ENCODE measurements around the gene RBFOX1. TPM values are rescaled to one million over a fixed set of nuclear protein-coding genes. Genes with fewer than 3 reads are reported as not detected.
A peak's percentile ranks its signal among the peaks of the same experiment; 100 is the strongest.

The RBFOX1 gene
- total RNA-seq, 1 donor from 2014 or later, result 68.4 TPM

- intact Hi-C loops (cut with DNase I), result no loop called here
- ATAC-seq, result no peak
- DNase-seq (ENCODE audit: missing footprints), result no peak
Measured at GRCh38 chr16:7394720-7395336, 62.2 kb downstream of the RBFOX1 start.

DNA sequence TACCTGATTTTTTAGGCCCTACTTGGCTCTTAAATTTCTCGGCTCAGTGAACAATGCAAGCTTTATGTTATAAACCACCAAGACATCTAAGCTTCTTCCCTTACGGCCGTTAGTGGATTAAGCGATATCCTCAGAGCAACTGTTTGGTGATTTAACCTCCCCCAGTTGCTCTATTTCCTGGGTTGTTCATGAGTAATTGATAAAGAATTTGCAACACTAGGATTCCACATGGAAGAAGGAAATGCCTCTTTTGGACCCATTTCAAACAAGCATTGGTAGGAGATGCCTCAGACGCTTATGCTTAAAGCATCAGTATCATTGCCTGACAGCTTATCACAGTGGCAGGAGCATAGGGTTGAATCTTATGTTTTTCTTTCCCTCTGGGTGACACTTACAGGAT lies 65.3 kb downstream of the RBFOX1 start:
- intact Hi-C loops (cut with DNase I), result no loop called here
- DNase-seq (ENCODE audit: missing footprints), result no peak
- no peak for ATAC-seq

- no peak for ATAC-seq
- intact Hi-C loops (cut with DNase I), result no loop called here
- DNase-seq (ENCODE audit: missing footprints), result no peak
Measured at GRCh38 chr16:7398536-7398935, 65.9 kb downstream of the RBFOX1 start.

DNA sequence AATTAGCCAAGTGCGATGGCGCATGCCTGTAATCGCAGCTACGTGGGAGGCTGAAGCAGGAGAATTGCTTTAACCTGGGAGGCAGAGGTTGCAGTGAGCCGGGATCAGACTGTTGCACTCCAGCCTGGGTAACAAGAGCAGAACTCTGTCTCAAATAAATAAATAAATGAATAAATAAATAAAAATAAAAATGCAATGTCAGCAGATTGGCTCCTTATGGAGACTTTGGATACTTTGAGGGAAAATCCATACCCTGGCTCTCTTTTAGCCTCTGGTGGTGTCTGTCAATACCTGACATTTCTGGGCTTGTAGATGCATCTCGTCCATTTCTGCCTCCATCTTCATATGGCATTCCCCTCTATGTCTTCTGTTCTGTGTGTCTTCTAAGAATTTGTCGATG lies 66.7 kb downstream of the RBFOX1 start:
- intact Hi-C loops (cut with DNase I), result no loop called here
- no peak for ATAC-seq

DNA sequence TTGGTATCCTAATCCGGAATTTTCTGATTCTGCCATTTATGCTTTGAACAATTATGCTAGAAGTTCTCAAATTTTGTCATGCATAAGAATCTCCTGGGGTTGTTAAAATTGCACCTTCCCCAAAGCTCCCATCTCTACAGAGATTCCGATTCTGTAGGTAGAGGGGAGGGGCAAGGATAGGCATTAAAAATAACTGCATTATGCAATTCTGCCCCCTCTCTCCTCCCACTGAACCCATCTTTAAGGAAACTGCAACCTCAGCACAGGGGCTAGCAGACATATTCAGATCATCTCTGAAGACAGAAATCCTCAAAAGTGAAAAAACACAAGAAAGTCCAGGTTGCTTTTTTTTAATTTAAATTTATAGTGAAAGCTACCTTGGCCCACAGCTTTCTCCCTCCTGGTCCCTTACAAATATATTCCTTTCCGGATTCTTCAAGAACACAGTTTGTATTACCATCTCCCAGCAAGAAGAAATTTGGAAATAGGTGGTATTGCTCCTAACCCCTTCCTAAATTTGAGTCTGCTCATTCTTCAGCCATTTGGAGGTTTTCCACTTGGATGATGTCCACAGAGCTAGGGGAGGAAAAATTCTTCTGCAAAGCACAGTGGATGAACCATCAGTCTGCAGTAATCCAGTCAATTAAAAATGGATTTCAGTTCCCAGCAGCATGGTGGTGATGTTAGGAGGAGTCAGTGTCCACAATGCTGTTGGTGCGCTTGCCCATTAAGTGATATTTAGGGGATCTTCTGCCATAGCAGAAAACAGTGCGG lies 67.7 kb downstream of the RBFOX1 start:
- no peak for DNase-seq (ENCODE audit: missing footprints)
- no peak for ATAC-seq
- intact Hi-C loops (cut with DNase I), result loop anchor here (5.0 to 10.0 kb wide), 2 partner anchors 224 to 522 kb away; no protein-coding TSS in a partner anchor

More for the DNA sequence above, 66.7 kb downstream of the RBFOX1 start:
- DNase-seq (ENCODE audit: missing footprints), result no peak

- DNase-seq (ENCODE audit: missing footprints), result no peak
- ATAC-seq, result peak; percentile 67
- intact Hi-C loops (cut with DNase I), result loop anchor here (5.0 to 10.0 kb wide), 2 partner anchors 221 to 518 kb away; no protein-coding TSS in a partner anchor
Measured at GRCh38 chr16:7404217-7404616, 71.6 kb downstream of the RBFOX1 start.

- intact Hi-C loops (cut with DNase I), result loop anchor here (10.0 kb wide), 1 partner anchor 220 kb away; no protein-coding TSS in a partner anchor
- ATAC-seq (peak; percentile 94), DNase-seq (ENCODE audit: missing footprints) (peak; percentile 70)
Measured at GRCh38 chr16:7405166-7405565, 72.5 kb downstream of the RBFOX1 start.

DNA sequence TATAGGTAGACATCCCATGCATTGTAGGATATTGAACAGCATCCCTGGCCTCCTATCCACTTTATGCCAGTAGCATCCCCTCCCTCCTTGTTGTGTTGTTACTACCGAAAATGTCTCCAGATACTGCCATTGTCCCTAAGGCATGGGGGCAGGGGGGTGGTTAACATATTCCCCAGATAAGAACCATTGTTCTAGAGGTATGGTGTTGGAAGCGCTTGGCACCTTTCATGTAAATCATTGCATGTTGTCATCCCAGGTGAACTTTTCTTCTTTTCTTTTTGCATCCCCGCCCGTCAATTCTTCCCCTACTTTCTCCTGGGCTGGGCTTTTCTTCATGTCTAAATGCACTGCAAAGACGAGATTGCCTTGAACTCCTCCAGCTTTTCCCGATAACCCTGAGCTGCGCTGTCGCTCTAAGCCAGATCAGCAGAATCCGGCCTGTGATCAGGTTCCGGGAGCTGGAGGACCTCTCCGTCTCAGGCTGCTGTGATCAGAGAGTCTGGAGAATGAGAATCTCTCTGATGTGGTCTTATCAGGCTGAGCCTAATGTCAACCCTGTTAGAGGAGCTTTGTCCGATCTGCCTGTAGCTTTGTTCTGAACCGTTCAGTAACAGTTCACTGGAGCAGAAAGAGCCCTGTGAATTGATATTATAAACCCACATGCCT lies 76.2 kb downstream of the RBFOX1 start:
- intact Hi-C loops (cut with DNase I), result loop anchor here (10.0 kb wide), 1 partner anchor 216 kb away; no protein-coding TSS in a partner anchor
- ATAC-seq, result no peak
- no peak for DNase-seq (ENCODE audit: missing footprints)

- ATAC-seq (no peak), DNase-seq (ENCODE audit: missing footprints) (no peak)
- intact Hi-C loops (cut with DNase I), result no loop called here
Measured at GRCh38 chr16:7419441-7419840, 86.8 kb downstream of the RBFOX1 start.

- ATAC-seq, result no peak
- intact Hi-C loops (cut with DNase I), result no loop called here
- no peak for DNase-seq (ENCODE audit: missing footprints)
Measured at GRCh38 chr16:7420079-7420478, 87.4 kb downstream of the RBFOX1 start.

DNA sequence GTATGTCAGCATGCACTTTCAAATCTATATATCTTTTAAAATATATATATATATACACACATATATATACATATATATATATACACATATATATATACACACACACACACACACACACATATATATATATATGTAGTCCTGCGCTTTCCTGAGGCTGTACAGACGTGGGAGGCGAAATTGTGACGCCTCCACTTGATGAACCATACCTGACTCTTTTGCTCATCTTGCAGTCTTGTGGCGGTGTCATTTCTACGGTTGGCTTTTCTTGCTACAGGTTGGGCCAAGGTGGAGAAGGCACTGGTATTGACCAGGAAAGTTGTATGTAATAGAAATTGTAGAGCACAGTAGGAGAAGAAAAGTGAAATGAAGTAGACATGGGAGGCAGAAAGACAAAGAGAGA lies 88.2 kb downstream of the RBFOX1 start:
- no peak for ATAC-seq
- DNase-seq (ENCODE audit: missing footprints), result no peak
- intact Hi-C loops (cut with DNase I), result no loop called here

- ATAC-seq (no peak), DNase-seq (ENCODE audit: missing footprints) (no peak)
- intact Hi-C loops (cut with DNase I), result no loop called here
Measured at GRCh38 chr16:7421578-7421977, 88.9 kb downstream of the RBFOX1 start.

- intact Hi-C loops (cut with DNase I), result no loop called here
- ATAC-seq, result no peak
- no peak for DNase-seq (ENCODE audit: missing footprints)
Measured at GRCh38 chr16:7422036-7422888, 89.6 kb downstream of the RBFOX1 start.

DNA sequence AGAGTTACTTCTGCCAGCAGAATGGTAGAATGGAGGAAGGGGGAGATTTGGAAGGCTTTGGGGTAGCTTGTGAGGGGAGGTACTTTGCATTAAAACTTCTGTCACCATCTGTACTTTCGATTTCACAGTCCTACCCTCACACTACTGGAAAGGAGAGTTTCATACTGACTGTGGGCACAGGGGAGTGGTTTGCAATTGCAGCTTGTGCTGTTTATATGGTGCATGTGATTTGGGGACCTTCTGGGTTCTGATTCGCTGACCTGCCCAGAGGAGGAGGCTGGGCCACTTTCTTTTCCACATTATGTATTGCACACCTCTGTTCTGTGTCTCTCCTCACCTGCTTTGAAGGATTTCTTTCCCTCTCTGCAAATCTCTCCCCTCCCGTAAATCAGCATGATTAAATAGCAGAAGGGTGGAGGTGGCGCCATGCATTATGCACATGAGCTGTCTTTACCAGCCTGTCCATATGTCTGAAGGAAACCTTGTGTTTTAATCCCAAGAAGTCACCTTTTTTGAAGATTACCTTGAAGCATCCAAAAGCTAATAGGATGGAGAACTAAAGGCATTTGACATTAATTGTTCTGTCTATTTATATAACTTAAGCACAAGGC lies 90.9 kb downstream of the RBFOX1 start:
- DNase-seq (ENCODE audit: missing footprints), result no peak

GRCh38 chr16:7426161-7426560 lies 93.5 kb downstream of the RBFOX1 start:
- ATAC-seq (no peak), DNase-seq (ENCODE audit: missing footprints) (no peak)
- intact Hi-C loops (cut with DNase I), result no loop called here

More for the DNA sequence above, 90.9 kb downstream of the RBFOX1 start:
- ATAC-seq, result no peak
- intact Hi-C loops (cut with DNase I), result no loop called here

GRCh38 chr16:7431723-7432122 lies 99.1 kb downstream of the RBFOX1 start:
- intact Hi-C loops (cut with DNase I), result no loop called here
- ATAC-seq (no peak), DNase-seq (ENCODE audit: missing footprints) (no peak)

GRCh38 chr16:7436306-7436705 lies 103.7 kb downstream of the RBFOX1 start:
- DNase-seq (ENCODE audit: missing footprints), result no peak
- ATAC-seq, result no peak
- intact Hi-C loops (cut with DNase I), result no loop called here

DNA sequence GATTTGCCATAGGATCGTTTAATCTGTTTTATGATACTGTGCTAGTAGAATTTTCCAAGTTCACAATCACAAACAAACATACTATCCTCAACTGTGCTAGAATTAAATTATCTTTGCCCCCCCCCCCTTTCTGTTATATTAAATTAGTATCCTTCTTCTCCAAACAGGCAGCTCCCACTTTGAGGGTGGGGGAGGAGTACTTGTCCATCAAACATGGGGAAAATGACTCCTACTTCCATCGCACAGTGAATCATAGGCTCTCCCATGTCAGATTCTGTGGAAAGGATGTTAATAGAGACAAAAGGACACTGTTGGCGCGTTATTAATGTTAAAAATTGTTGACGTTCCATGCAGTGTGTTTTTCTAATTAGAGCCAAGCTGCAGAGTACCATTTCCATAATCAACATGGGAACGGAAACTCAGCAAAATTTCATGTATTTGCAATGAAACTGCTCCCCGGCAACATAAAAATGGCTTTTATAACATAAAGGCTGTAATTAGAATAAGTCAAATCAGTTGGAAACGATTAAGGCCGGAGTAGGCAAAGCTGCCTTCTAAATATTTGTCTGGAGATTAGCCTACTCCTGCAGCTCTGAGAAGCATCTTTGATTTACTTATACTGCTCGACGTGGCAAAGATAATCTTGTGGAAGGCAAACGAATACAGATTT lies 104.6 kb downstream of the RBFOX1 start:
- intact Hi-C loops (cut with DNase I), result no loop called here
- ATAC-seq, result no peak

More for the DNA sequence above, 104.6 kb downstream of the RBFOX1 start:
- no peak for DNase-seq (ENCODE audit: missing footprints)

Data from Right ventricle myocardium inferior (tissue), 1 donor.